GM19035 (cell line): ENCODE measurements around the gene PARK7.

Experiments used
- ATAC-seq: cut with Tn5 transposase; IDR thresholded peaks from one replicate; pipeline ENCODE4 v1.9.1; 2021; ENCODE audit not compliant: unreplicated experiment

Gene PARK7

GRCh38 chr1:8021676-8022266 is 60.3 kb downstream of the PARK7 start:
- ATAC-seq, result no peak

GRCh38 chr1:8022395-8023286 is 61.1 kb downstream of the PARK7 start:
- ATAC-seq, result no peak

- no peak for ATAC-seq
Measured at GRCh38 chr1:8023287-8023994, 61.9 kb downstream of the PARK7 start.

- ATAC-seq, result no peak
Measured at GRCh38 chr1:8023995-8024313, 62.4 kb downstream of the PARK7 start.

- ATAC-seq, result no peak
Measured at GRCh38 chr1:8024329-8024728, 62.8 kb downstream of the PARK7 start.

- ATAC-seq, result no peak
Measured at GRCh38 chr1:8025061-8025670, 63.7 kb downstream of the PARK7 start.

- peak; percentile 16 for ATAC-seq
Measured at GRCh38 chr1:8025671-8026144, 64.2 kb downstream of the PARK7 start.

GRCh38 chr1:8026153-8026975 is 64.9 kb downstream of the PARK7 start, which contains the start of gene ERRFI1:
Gene ERRFI1 (minus strand): TSS chr1:8026309. CDS start chr1:8015619, 10,690 bp downstream.
- ATAC-seq, result peak; percentile 91

GRCh38 chr1:8026976-8027747 is 65.7 kb downstream of the PARK7 start:
- no peak for ATAC-seq

- ATAC-seq, result no peak
Measured at GRCh38 chr1:8027748-8028570, 66.4 kb downstream of the PARK7 start.

GRCh38 chr1:8028571-8028910 is 67.0 kb downstream of the PARK7 start:
- no peak for ATAC-seq

- ATAC-seq, result no peak
Measured at GRCh38 chr1:8031176-8031785, 69.8 kb downstream of the PARK7 start.

GRCh38 chr1:8032366-8032910 is 70.9 kb downstream of the PARK7 start:
- ATAC-seq, result no peak

- no peak for ATAC-seq
Measured at GRCh38 chr1:8033322-8033721, 71.8 kb downstream of the PARK7 start.
